ENCODE data around the gene MYRIP.
"Not testable (repeated sequence)": the region's sequence is repeated elsewhere in the genome, so short reads cannot be mapped to it uniquely, and the experiment has no call there.

The MYRIP gene

DNA sequence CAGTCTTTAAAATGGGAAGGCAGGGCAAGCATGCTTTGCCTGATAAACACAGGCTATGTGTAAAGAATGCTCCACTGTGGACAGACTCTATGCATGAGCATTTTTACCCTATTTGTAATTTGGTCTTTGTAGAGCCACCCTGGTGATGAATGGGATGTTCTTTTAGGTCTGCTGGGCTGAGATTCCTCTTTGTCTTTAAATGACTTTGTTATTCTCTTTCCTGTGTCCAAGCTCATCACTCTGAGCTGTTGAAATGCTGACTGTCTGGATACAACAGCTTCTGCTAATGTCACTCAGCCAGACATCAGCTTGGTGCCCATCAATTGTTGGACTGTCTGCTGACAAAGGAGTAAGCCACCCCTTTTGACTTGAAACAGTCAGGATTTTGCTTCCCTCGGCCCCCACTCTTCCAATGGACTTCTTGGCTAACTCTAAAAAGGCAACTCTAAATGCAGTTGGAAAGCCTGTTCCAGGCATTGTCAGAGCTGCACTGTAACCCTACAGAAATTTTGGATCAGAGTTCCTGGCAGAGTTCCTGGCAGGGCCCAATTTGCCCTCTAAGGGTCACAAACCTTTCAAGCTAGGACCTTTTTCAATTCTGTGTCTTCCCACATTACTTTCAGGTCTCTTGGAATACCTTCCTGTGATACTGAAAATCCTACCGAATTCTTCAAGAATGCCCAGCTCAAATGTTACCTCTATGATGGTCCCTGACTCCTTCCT, 459.6 kb downstream of the MYRIP start:
- no peaks in the 10 kb centered on the region for H3K27me3 ChIP-seq
- no peaks in the 10 kb centered on the region for H3K4me1 ChIP-seq (ENCODE audit: control insufficient read depth in 1 of 2, insufficient read depth in 1 of 2, low read depth in 1 of 2, low read length in 1 of 2)
- no peaks in the 10 kb centered on the region for H3K9me3 ChIP-seq
- no peak overlapping the region for H3K4me3 ChIP-seq (ENCODE audit: low read depth in 1 of 2, low read length in 1 of 2)
- H3K36me3 ChIP-seq, result no peaks in the 10 kb centered on the region
- no peak for TF ChIP-seq CTCF (IDR thresholded peaks at IDR 0.05)
- H3K27ac ChIP-seq, result no peak overlapping the region

DNA sequence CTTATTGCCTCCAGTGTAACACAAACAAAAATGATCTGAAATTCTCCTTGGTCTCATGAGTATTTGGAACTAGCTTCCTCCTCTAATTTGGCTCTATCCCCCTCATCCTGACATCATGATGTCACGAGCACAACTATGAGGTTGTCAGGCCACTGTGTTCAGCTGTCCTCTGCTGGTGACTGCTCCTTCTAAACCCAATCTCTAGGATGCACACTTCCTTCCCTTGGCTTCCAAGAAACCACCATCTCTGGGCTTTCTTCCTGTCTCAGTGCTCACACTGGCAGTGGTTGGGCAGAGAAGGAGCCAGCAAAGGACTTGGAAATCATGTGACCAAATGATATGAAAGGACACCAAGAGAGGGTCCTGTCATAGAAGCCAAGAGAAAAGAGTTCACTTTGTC, 469.4 kb downstream of the MYRIP start:
- Histone ChIP-seq H3K27ac (no peak overlapping the region), H3K27me3 (no peaks in the 10 kb centered on the region), H3K9me3 (no peaks in the 10 kb centered on the region), H3K4me1 (ENCODE audit: control insufficient read depth in 1 of 2, insufficient read depth in 1 of 2, low read depth in 1 of 2, low read length in 1 of 2) (no peaks in the 10 kb centered on the region), H3K4me3 (ENCODE audit: low read depth in 1 of 2, low read length in 1 of 2) (no peak overlapping the region), H3K36me3 (no peaks in the 10 kb centered on the region)
- TF ChIP-seq CTCF (IDR thresholded peaks at IDR 0.05), result no peak

- TF ChIP-seq CTCF (IDR thresholded peaks at IDR 0.05), result no peak
- Histone ChIP-seq H3K9me3 (no peaks in the 10 kb centered on the region), H3K27me3 (no peaks in the 10 kb centered on the region), H3K4me3 (ENCODE audit: low read depth in 1 of 2, low read length in 1 of 2) (no peak overlapping the region), H3K36me3 (no peaks in the 10 kb centered on the region), H3K4me1 (ENCODE audit: control insufficient read depth in 1 of 2, insufficient read depth in 1 of 2, low read depth in 1 of 2, low read length in 1 of 2) (no peaks in the 10 kb centered on the region), H3K27ac (no peak overlapping the region)
Measured at GRCh38 chr3:40281995-40282394, 472.6 kb downstream of the MYRIP start.

DNA sequence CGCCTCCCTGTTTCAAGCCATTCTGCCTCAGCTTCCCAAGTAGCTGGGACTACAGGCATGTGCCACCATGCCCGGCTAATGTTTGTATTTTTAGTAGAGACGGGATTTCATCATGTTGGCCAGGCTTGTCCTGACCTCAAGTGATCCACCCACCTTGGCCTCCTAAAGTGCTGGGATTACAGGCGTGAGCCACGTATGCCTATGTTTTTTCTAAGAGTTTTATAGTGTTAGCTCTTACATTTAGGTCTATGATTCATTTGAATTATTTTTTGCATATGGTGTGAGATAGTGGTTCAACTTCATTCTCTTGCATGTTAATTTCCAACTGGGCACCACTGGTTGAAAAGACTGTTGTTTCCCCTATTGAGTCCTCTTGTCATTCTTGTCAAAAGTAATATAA, 473.6 kb downstream of the MYRIP start:
- H3K36me3 ChIP-seq; H3K4me1 ChIP-seq (ENCODE audit: control insufficient read depth in 1 of 2, insufficient read depth in 1 of 2, low read depth in 1 of 2, low read length in 1 of 2); H3K27me3 ChIP-seq; H3K27ac ChIP-seq; H3K9me3 ChIP-seq; H3K4me3 ChIP-seq (ENCODE audit: low read depth in 1 of 2, low read length in 1 of 2): not testable (repeated sequence)

DNA sequence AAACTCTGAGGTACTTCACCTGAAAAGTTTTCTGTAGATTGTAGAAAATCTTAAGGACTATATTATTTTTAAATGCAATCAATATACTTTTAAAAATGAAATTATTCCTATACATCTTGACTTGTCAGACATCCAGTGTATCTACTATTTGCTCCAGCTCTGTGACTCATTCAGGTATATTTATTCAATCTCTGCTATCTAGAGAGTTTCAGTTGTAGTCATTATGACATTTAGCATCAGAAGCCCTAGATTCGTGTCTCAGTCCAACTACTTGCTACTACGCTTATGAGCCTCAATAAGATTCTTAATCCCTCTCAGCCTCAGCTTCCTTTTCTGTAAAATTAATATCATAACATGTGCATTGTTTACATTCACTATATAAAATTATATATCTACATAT, 477.8 kb downstream of the MYRIP start:
- no peak overlapping the region for H3K27ac ChIP-seq
- H3K9me3 ChIP-seq, result no peaks in the 10 kb centered on the region
- no peak overlapping the region for H3K4me3 ChIP-seq (ENCODE audit: low read depth in 1 of 2, low read length in 1 of 2)
- H3K27me3 ChIP-seq, result no peaks in the 10 kb centered on the region
- H3K4me1 ChIP-seq (ENCODE audit: control insufficient read depth in 1 of 2, insufficient read depth in 1 of 2, low read depth in 1 of 2, low read length in 1 of 2), result no peaks in the 10 kb centered on the region
- TF ChIP-seq CTCF (IDR thresholded peaks at IDR 0.05), result no peak
- H3K36me3 ChIP-seq, result no peaks in the 10 kb centered on the region

- Histone ChIP-seq H3K27ac (no peak overlapping the region), H3K4me1 (ENCODE audit: control insufficient read depth in 1 of 2, insufficient read depth in 1 of 2, low read depth in 1 of 2, low read length in 1 of 2) (no peaks in the 10 kb centered on the region), H3K36me3 (peaks cover 3% of the 10 kb centered on the region), H3K4me3 (ENCODE audit: low read depth in 1 of 2, low read length in 1 of 2) (no peak overlapping the region), H3K9me3 (no peaks in the 10 kb centered on the region), H3K27me3 (no peaks in the 10 kb centered on the region)
- TF ChIP-seq CTCF (IDR thresholded peaks at IDR 0.05), result no peak
Measured at GRCh38 chr3:40290396-40290795, 481.0 kb downstream of the MYRIP start.
